Vagina (tissue), 2 donors: ENCODE results near the gene PREP.

Source experiments
- CTCF ChIP-seq, 3 experiments: fragments of 450-650 bp in 2 of 3; fragments of 200-600 bp in 1 of 3; sonication (generic) in 1 of 3; IDR thresholded peaks; one replicate each; pipeline ENCODE4 v1.5.1; 2017 to 2019; ENCODE audit warnings: antibody characterized with exemption in 3 of 3, mild to moderate bottlenecking in 2 of 3, moderate library complexity in 2 of 3
- POLR2AphosphoS5 ChIP-seq, 2 donors: sonication (generic); formaldehyde crosslinking; IDR thresholded peaks; one replicate each; pipeline ENCODE4 v1.9.0; 2017; ENCODE audit warnings: antibody characterized with exemption in 2 of 2, mild to moderate bottlenecking in 2 of 2, low read depth in 1 of 2; ENCODE audit not compliant: insufficient read depth in 1 of 2

- TF ChIP-seq CTCF (IDR thresholded peaks at IDR 0.05) (no peak), POLR2AphosphoS5 (IDR thresholded peaks at IDR 0.05; ENCODE audit: insufficient read depth in 1 of 2, low read depth in 1 of 2) (no peak)
Observed at GRCh38 chr6:105391705-105392104, 11.2 kb downstream of the PREP start.
